ENCODE data around the gene LIN54. TPM values are rescaled to one million over a fixed set of nuclear protein-coding genes. Genes with fewer than 3 reads are reported as not detected.

The LIN54 gene
- polyA plus RNA-seq, 2 of the 4 experiments (the other 2 are of a cell fraction), result 6.7 to 12.7 TPM

- TF ChIP-seq KDM5A (IDR thresholded peaks at IDR 0.05), result no peak
These were observed 118.7 kb downstream of the LIN54 start (continued) for GRCh38 chr4:82891707-82892466.

- Histone ChIP-seq H3K4me1 (peaks cover 31% of the 10 kb centered on the region), H3K4me3 (peak within 1 kb of the TSS; percentile 61), H3K4me2 (peak within 1 kb of the TSS; percentile 81), H3K27ac (peak within 1 kb of the TSS; percentile 89 to 96), H3K9me3 (no peaks in the 10 kb centered on the region)
- DNase-seq (ENCODE audit: low read depth in 1 of 2, low spot score in 1 of 2), result peak; percentile 59 to 92
- POLR2A ChIA-PET, result interaction anchor here (2.4 kb wide), 1 partner anchor 9 kb away, joined by 15 read pairs; the partner anchor contains the start of gene THAP9
- ATAC-seq, result peak; percentile 95 to 97
- CTCF ChIA-PET, result no interaction called here
- 2% methylated on average over 30 of the region's 71 CpGs for WGBS (ENCODE audit: missing lambda C conversion rate)
- FAIRE-seq, result no peak
- TF ChIP-seq TP53 (CRISPR knock-in tag; IDR thresholded peaks at IDR 0.05) (peak; percentile 14; the same call in 1 of the 2 replicates), NPAS2 (CRISPR knock-in tag; IDR thresholded peaks at IDR 0.05; ENCODE audit: borderline replicate concordance) (no peak), RFX5 (IDR thresholded peaks at IDR 0.05) (no peak), CBX2 (IDR thresholded peaks at IDR 0.05; ENCODE audit: borderline replicate concordance, low read depth) (no peak), HOXB13 (CRISPR knock-in tag; IDR thresholded peaks at IDR 0.05; ENCODE audit: low read depth) (no peak), JUNB (IDR thresholded peaks at IDR 0.05) (no peak), BCL3 (IDR thresholded peaks at IDR 0.05) (peak; percentile 79; the same call in 2 of the 3 replicates), TFCP2L1 (CRISPR knock-in tag; IDR thresholded peaks at IDR 0.05) (peak; percentile 55; the same call in 1 of the 2 replicates), MAZ (IDR thresholded peaks at IDR 0.05; ENCODE audit: borderline replicate concordance, low read depth, low read length) (no peak), RAD21 (conservative IDR thresholded peaks at IDR 0.05 in 1 of 2, IDR thresholded peaks at IDR 0.05 in 1 of 2) (no peak), ZNF302 (CRISPR knock-in tag; IDR thresholded peaks at IDR 0.05) (no peak), ELK1 (IDR thresholded peaks at IDR 0.05; ENCODE audit: low read depth, low read length) (no peak), SREBF2 (IDR thresholded peaks at IDR 0.05) (no peak), PBX3 (IDR thresholded peaks at IDR 0.05) (no peak; the same call in 1 of the 2 replicates), PHF8 (IDR thresholded peaks at IDR 0.05; ENCODE audit: borderline replicate concordance, low read depth) (peak; percentile 81; the same call in 1 of the 2 replicates), HES2 (IDR thresholded peaks at IDR 0.05) (no peak), CHD2 (IDR thresholded peaks at IDR 0.05; ENCODE audit: low read length, partially characterized antibody) (no peak), E2F6 (IDR thresholded peaks at IDR 0.05; ENCODE audit: borderline replicate concordance, low read depth) (peak; percentile 60; the same call in 1 of the 2 replicates), CHD4 (IDR thresholded peaks at IDR 0.05; ENCODE audit: borderline replicate concordance) (no peak)
- TF ChIP-seq, protein P1, sequence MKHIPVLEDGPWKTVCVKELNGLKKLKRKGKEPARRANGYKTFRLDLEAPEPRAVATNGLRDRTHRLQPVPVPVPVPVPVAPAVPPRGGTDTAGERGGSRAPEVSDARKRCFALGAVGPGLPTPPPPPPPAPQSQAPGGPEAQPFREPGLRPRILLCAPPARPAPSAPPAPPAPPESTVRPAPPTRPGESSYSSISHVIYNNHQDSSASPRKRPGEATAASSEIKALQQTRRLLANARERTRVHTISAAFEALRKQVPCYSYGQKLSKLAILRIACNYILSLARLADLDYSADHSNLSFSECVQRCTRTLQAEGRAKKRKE (CRISPR knock-in tag; IDR thresholded peaks at IDR 0.05; ENCODE audit: low read depth), result no peak
- TF ChIP-seq, protein P2, sequence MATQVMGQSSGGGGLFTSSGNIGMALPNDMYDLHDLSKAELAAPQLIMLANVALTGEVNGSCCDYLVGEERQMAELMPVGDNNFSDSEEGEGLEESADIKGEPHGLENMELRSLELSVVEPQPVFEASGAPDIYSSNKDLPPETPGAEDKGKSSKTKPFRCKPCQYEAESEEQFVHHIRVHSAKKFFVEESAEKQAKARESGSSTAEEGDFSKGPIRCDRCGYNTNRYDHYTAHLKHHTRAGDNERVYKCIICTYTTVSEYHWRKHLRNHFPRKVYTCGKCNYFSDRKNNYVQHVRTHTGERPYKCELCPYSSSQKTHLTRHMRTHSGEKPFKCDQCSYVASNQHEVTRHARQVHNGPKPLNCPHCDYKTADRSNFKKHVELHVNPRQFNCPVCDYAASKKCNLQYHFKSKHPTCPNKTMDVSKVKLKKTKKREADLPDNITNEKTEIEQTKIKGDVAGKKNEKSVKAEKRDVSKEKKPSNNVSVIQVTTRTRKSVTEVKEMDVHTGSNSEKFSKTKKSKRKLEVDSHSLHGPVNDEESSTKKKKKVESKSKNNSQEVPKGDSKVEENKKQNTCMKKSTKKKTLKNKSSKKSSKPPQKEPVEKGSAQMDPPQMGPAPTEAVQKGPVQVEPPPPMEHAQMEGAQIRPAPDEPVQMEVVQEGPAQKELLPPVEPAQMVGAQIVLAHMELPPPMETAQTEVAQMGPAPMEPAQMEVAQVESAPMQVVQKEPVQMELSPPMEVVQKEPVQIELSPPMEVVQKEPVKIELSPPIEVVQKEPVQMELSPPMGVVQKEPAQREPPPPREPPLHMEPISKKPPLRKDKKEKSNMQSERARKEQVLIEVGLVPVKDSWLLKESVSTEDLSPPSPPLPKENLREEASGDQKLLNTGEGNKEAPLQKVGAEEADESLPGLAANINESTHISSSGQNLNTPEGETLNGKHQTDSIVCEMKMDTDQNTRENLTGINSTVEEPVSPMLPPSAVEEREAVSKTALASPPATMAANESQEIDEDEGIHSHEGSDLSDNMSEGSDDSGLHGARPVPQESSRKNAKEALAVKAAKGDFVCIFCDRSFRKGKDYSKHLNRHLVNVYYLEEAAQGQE (IDR thresholded peaks at IDR 0.05), result no peak
- TF ChIP-seq, protein P3, sequence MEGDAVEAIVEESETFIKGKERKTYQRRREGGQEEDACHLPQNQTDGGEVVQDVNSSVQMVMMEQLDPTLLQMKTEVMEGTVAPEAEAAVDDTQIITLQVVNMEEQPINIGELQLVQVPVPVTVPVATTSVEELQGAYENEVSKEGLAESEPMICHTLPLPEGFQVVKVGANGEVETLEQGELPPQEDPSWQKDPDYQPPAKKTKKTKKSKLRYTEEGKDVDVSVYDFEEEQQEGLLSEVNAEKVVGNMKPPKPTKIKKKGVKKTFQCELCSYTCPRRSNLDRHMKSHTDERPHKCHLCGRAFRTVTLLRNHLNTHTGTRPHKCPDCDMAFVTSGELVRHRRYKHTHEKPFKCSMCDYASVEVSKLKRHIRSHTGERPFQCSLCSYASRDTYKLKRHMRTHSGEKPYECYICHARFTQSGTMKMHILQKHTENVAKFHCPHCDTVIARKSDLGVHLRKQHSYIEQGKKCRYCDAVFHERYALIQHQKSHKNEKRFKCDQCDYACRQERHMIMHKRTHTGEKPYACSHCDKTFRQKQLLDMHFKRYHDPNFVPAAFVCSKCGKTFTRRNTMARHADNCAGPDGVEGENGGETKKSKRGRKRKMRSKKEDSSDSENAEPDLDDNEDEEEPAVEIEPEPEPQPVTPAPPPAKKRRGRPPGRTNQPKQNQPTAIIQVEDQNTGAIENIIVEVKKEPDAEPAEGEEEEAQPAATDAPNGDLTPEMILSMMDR (IDR thresholded peaks at IDR 0.05), result no peak
These were observed 119.5 kb downstream of the LIN54 start, which contains the start of gene SEC31A for GRCh38 chr4:82890901-82891706. SEC31A (minus strand) TSS chr4:82891153; CDS start chr4:82881936, 9,217 bp downstream.
